HepG2 (cell line): Measurements from ENCODE around the gene FHIT. TPM values are rescaled to one million over a fixed set of nuclear protein-coding genes. Genes with fewer than 3 reads are reported as not detected.
"Not testable (repeated sequence)": the region's sequence is repeated elsewhere in the genome, so short reads cannot be mapped to it uniquely, and the experiment has no call there.

Experiments used
- ATAC-seq: fragments of 200-7000 bp; cut with Tn5 transposase; 3 replicates; pipeline ENCODE4 v1.9.1; 2020; ENCODE audit warnings: mild to moderate bottlenecking, moderate library complexity
- BruUV-seq: library from RNA; stranded (reverse); fragments of 400-500 nt; replicated peaks from 2 replicates; lab custom pipeline; 2021; lab: Mats Ljungman, UMichigan
- CTCF ChIA-PET: fragments of 300-600 bp; formaldehyde crosslinking; extraction: SDS; loops from one replicate; lab custom pipeline; 2021; ENCODE audit warnings: low total read pairs, inconsistent platforms, low intra/inter-chr PET ratio; lab: Yijun Ruan, JAX
- POLR2A ChIA-PET: fragments of 350-600 bp; sonication (Branson Sonifier 250); formaldehyde crosslinking; loops from one replicate; lab custom pipeline; 2020; ENCODE audit warnings: antibody characterized with exemption, inconsistent platforms; lab: Yijun Ruan, JAX
- DNase-seq: peaks from one replicate; pipeline ENCODE4 v3.0.0-alpha.2; 2015; ENCODE audit warnings: low spot score
- FAIRE-seq: peaks from 3 replicates; lab custom pipeline; 2011; peaks lifted over from hg19 to GRCh38; lab: Jason Lieb, UNC
- H2AFZ ChIP-seq: one replicate; pipeline ENCODE4 v1.6.1; 2011; ENCODE audit warnings: low read length, inconsistent platforms
- H3K27ac ChIP-seq: fragments of 300-600 bp; 3 replicates; pipeline ENCODE4 v1.8.0; 2011; ENCODE audit warnings: mixed run types, mild to moderate bottlenecking, mixed read lengths, low read length, inconsistent platforms; ENCODE audit not compliant: insufficient read depth; ENCODE audit errors: extremely low read length
- H3K27me3 ChIP-seq, 2 experiments: fragments of 200-600 bp in 1 of 2; 2 replicates in 1 of 2; 3 replicates in 1 of 2; pipeline versions ENCODE4 v1.6.0 to v1.8.0; 2011; ENCODE audit warnings: low read length in 2 of 2, mild to moderate bottlenecking in 2 of 2, moderate library complexity in 2 of 2, inconsistent platforms in 1 of 2; ENCODE audit not compliant: insufficient read depth in 2 of 2, control insufficient read depth in 1 of 2
- H3K36me3 ChIP-seq, 2 experiments: fragments of 200-600 bp in 1 of 2; replicated peaks in 1 of 2; 2 replicates in 1 of 2; 3 replicates in 1 of 2; pipeline versions ENCODE4 v1.5.1 to v1.8.0; 2011; ENCODE audit warnings: low read length in 2 of 2, inconsistent platforms in 1 of 2; ENCODE audit not compliant: insufficient read depth in 2 of 2, control insufficient read depth in 1 of 2
- H3K4me1 ChIP-seq: 2 replicates; pipeline ENCODE4 v1.5.1; 2012; ENCODE audit warnings: low read length, inconsistent platforms; ENCODE audit not compliant: insufficient read depth
- H3K4me2 ChIP-seq: 2 replicates; pipeline ENCODE4 v1.6.0; 2011; ENCODE audit warnings: low read depth, low read length, inconsistent platforms
- H3K4me3 ChIP-seq, 3 experiments: fragments of 200-600 bp in 1 of 3; sonication (generic), shearing (Covaris generic) in 1 of 3; replicated peaks in 1 of 3; 2 replicates each; pipeline ENCODE4 v1.5.1; 2011 to 2016; ENCODE audit warnings: low read length in 3 of 3, inconsistent platforms in 2 of 3, low read depth in 2 of 3, mild to moderate bottlenecking in 2 of 3, control low read depth in 1 of 3, mixed read lengths in 1 of 3; ENCODE audit not compliant: insufficient read depth in 1 of 3
- H3K79me2 ChIP-seq: one replicate; pipeline ENCODE4 v1.6.1; 2011; ENCODE audit warnings: low read length, inconsistent platforms; ENCODE audit not compliant: insufficient read depth
- H3K9ac ChIP-seq: 2 replicates; pipeline ENCODE4 v1.6.0; 2011; ENCODE audit warnings: mild to moderate bottlenecking, low read depth, low read length, inconsistent platforms; ENCODE audit not compliant: insufficient read depth
- H3K9me3 ChIP-seq: 2 replicates; pipeline ENCODE4 v1.5.1; 2012; ENCODE audit warnings: mild to moderate bottlenecking, low read length
- H4K20me1 ChIP-seq: 2 replicates; pipeline ENCODE4 v1.6.0; 2011; ENCODE audit warnings: inconsistent platforms, mild to moderate bottlenecking, low read length, moderate library complexity; ENCODE audit not compliant: insufficient read depth
- CEBPB ChIP-seq: IDR thresholded peaks from 2 replicates; pipeline ENCODE4 v1.6.1; 2011; ENCODE audit warnings: low read depth, low read length, improper control_type of control experiment, borderline replicate concordance
- MXD4 ChIP-seq: IDR thresholded peaks from 2 replicates; pipeline ENCODE4 v1.6.1; 2016; ENCODE audit warnings: mild to moderate bottlenecking, missing biosample characterization, missing genetic modification reagents
- NCOA2 ChIP-seq: sonication (generic); formaldehyde crosslinking; IDR thresholded peaks from 2 replicates; pipeline ENCODE4 v1.8.0; 2022; ENCODE audit warnings: inconsistent platforms
- NR2C2 ChIP-seq: sonication (generic); formaldehyde crosslinking; IDR thresholded peaks from 2 replicates; pipeline ENCODE4 v1.4.0; 2020; ENCODE audit warnings: missing genetic modification reagents, mild to moderate bottlenecking, moderate library complexity, borderline replicate concordance
- RXRB ChIP-seq: IDR thresholded peaks from 2 replicates; pipeline ENCODE4 v1.6.1; 2016; ENCODE audit warnings: borderline replicate concordance, missing genetic modification reagents, missing compliant biosample characterization
- ZMYM4 ChIP-seq: sonication (generic); formaldehyde crosslinking; IDR thresholded peaks from 2 replicates; pipeline ENCODE4 v1.8.1; 2023; ENCODE audit warnings: mild to moderate bottlenecking, missing genetic modification reagents
- ZNF703 ChIP-seq: sonication (generic); formaldehyde crosslinking; IDR thresholded peaks from 2 replicates; pipeline ENCODE4 v1.5.1; 2020; ENCODE audit warnings: missing genetic modification reagents, mild to moderate bottlenecking, moderate library complexity, borderline replicate concordance
- WGBS: methylation state at CpG from one replicate; pipeline ENCODE4 v1.1.6; 2017; ENCODE audit warnings: low lambda C conversion rate; 5-methylcytosine and 5-hydroxymethylcytosine counted together
- in situ Hi-C: cut with HindIII; loops from 2 replicates; pipeline ENCODE4 v1.10.0; 2017; ENCODE audit warnings: low pct_unique_long_range_greater_than_20kb; ENCODE audit not compliant: extremely low pct_ligation_motif_present
- intact Hi-C: fragments of 100-400 bp; cut with micrococcal nuclease; formaldehyde crosslinking; loops from one replicate; pipeline ENCODE4 v1.10.0; 2022; ENCODE audit not compliant: unreplicated experiment
- polyA plus RNA-seq, 8 experiments: library from polyadenylated mRNA; depleted of rRNA in 3 of 8; stranded (reverse) in 7 of 8; unstranded in 1 of 8; fragments of >200 nt; fragmentation: Illumina TruSeq in 4 of 8; extraction: Trizol in 4 of 8; gene quantifications; 2 replicates each; pipeline versions ENCODE4 v1.2.1 to v1.2.3, GENCODE V29; 2011 to 2016; ENCODE audit warnings: low read depth in 4 of 8, missing spikeins in 1 of 8, mixed read lengths in 1 of 8; ENCODE audit not compliant: insufficient read depth in 1 of 8
- total RNA-seq, 5 experiments: library from RNA; depleted of rRNA; stranded (reverse); fragments of >200 nt; fragmentation: Illumina TruSeq; extraction: Trizol; gene quantifications; 2 replicates each; pipeline ENCODE4 v1.2.3, GENCODE V29; 2016; ENCODE audit warnings: low read depth in 1 of 5
- TF ChIP-seq, protein P1 (sequence below): sonication (generic); formaldehyde crosslinking; IDR thresholded peaks from 2 replicates; pipeline ENCODE4 v1.8.0; 2023; ENCODE audit warnings: mild to moderate bottlenecking, missing genetic modification reagents
- TF ChIP-seq, protein P2 (sequence below): sonication (generic); formaldehyde crosslinking; conservative IDR thresholded peaks from 2 replicates; pipeline ENCODE4 v1.8.0; 2022; ENCODE audit warnings: low read depth, missing genetic modification reagents
- TF ChIP-seq, protein P3 (sequence below): sonication (generic); formaldehyde crosslinking; IDR thresholded peaks from 2 replicates; pipeline ENCODE4 v1.5.0; 2020; ENCODE audit warnings: mild to moderate bottlenecking, missing genetic modification reagents, borderline replicate concordance

FHIT gene
- total and polyA plus RNA-seq, 2 of the 13 experiments (the other 11 are each of a cell fraction or from before 2014, with no cell fraction given): 4.0 to 4.6 TPM

DNA sequence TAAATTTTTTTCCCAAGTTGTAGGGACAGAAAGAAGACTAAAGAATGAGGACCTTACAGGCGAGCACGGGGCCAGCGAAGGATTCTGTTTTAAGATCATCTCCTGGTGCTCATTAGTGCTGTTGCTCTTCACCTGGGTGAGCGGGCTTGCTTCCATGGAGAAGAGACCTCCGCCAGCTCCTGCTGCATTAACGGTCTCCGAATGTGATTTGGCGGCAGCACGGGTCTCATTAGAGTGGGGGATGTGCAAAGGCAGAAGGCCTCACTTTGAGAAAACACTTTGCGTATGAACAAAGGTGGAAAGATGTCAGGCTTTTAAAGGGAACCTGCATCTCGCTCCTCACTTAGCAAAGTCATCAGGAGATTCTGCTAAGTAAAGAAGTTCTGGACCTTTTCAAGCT, 1448.0 kb downstream of the FHIT start:
- FAIRE-seq: no peak
- in situ Hi-C loops (no loop called here), intact Hi-C loops (no loop called here)
- 83% methylated on average over 11 of the region's 11 CpGs for WGBS
- H3K79me2 ChIP-seq: no peaks in the 10 kb centered on the region
- peaks cover 21% of the 10 kb centered on the region for H3K4me1 ChIP-seq
- H3K4me3 ChIP-seq: no peak overlapping the region
- no peak overlapping the region for H3K4me2 ChIP-seq
- no peak overlapping the region for H3K27ac ChIP-seq
- ChIA-PET CTCF (no interaction called here), POLR2A (no interaction called here)
- H3K9me3 ChIP-seq: no peaks in the 10 kb centered on the region
- no peaks in the 10 kb centered on the region for H4K20me1 ChIP-seq
- ATAC-seq: no peak
- BruUV-seq: no TSS peak
- no peaks in the 10 kb centered on the region for H3K36me3 ChIP-seq
- H2AFZ ChIP-seq: no peak overlapping the region
- no peaks in the 10 kb centered on the region; a peak in 1 of 5 replicates for H3K27me3 ChIP-seq
- TF ChIP-seq CEBPB: no peak
- TF ChIP-seq, protein P1, sequence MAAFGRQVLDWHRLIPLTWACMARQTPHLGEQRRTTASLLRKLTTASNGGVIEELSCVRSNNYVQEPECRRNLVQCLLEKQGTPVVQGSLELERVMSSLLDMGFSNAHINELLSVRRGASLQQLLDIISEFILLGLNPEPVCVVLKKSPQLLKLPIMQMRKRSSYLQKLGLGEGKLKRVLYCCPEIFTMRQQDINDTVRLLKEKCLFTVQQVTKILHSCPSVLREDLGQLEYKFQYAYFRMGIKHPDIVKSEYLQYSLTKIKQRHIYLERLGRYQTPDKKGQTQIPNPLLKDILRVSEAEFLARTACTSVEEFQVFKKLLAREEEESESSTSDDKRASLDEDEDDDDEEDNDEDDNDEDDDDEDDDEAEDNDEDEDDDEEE (CRISPR knock-in tag): no peak
- TF ChIP-seq, protein P2, sequence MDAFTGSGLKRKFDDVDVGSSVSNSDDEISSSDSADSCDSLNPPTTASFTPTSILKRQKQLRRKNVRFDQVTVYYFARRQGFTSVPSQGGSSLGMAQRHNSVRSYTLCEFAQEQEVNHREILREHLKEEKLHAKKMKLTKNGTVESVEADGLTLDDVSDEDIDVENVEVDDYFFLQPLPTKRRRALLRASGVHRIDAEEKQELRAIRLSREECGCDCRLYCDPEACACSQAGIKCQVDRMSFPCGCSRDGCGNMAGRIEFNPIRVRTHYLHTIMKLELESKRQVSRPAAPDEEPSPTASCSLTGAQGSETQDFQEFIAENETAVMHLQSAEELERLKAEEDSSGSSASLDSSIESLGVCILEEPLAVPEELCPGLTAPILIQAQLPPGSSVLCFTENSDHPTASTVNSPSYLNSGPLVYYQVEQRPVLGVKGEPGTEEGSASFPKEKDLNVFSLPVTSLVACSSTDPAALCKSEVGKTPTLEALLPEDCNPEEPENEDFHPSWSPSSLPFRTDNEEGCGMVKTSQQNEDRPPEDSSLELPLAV: no peak
- TF ChIP-seq, protein P3, sequence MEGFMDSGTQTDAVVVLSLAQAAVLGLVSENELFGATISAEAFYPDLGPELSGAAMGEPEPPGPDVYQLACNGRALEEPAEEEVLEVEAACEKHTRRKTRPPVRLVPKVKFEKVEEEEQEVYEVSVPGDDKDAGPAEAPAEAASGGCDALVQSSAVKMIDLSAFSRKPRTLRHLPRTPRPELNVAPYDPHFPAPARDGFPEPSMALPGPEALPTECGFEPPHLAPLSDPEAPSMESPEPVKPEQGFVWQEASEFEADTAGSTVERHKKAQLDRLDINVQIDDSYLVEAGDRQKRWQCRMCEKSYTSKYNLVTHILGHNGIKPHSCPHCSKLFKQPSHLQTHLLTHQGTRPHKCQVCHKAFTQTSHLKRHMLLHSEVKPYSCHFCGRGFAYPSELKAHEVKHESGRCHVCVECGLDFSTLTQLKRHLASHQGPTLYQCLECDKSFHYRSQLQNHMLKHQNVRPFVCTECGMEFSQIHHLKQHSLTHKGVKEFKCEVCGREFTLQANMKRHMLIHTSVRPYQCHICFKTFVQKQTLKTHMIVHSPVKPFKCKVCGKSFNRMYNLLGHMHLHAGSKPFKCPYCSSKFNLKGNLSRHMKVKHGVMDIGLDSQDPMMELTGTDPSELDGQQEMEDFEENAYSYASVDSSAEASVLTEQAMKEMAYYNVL (CRISPR knock-in tag): no peak
- TF ChIP-seq NCOA2 (CRISPR knock-in tag): no peak
- no peak for TF ChIP-seq RXRB (CRISPR knock-in tag)
- TF ChIP-seq MXD4: no peak
- TF ChIP-seq ZMYM4: no peak
- no peak for TF ChIP-seq NR2C2
- TF ChIP-seq ZNF703 (CRISPR knock-in tag): no peak
- DNase-seq: no peak
- H3K9ac ChIP-seq: no peak overlapping the region

DNA sequence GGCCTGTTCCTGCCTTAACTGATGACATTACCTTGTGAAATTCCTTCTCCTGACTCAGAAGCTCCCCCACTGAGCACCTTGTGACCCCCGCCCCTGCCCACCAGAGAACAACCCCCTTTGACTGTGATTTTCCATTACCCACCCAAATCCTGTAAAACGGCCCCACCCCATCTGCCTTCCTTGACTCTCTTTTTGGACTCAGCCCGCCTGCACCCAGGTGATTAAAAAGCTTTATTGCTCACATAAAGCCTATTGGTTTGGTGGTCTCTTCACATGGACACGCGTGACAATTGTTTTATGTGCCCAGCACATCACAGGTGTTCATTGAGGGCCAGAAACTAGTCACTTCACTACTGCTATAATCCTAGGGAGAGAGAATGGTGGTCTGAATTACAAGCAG, 1448.8 kb downstream of the FHIT start:
- H3K4me2 ChIP-seq, DNase-seq, H4K20me1 ChIP-seq, H2AFZ ChIP-seq, H3K9me3 ChIP-seq, FAIRE-seq, in situ Hi-C loops, H3K27me3 ChIP-seq, H3K9ac ChIP-seq, POLR2A ChIA-PET, CTCF ChIA-PET, H3K27ac ChIP-seq, H3K36me3 ChIP-seq, intact Hi-C loops, H3K4me3 ChIP-seq, BruUV-seq, ATAC-seq, H3K79me2 ChIP-seq: not testable (repeated sequence)
- peaks cover 28% of the 10 kb centered on the region for H3K4me1 ChIP-seq
- 51% methylated on average over 5 of the region's 5 CpGs for whole genome bisulfite sequencing
